Panc1 (cell line): ENCODE measurements around the gene NEO1. TPM values are rescaled to one million over a fixed set of nuclear protein-coding genes. Genes with fewer than 3 reads are reported as not detected.

Experiments used
- ATAC-seq: fragments of 200-7000 bp; cut with Tn5 transposase; 2 replicates; pipeline ENCODE4 v1.9.1; 2020; ENCODE audit warnings: mild to moderate bottlenecking, moderate library complexity
- BruUV-seq: library from RNA; stranded (reverse); fragments of 400-500 nt; replicated peaks from 2 replicates; lab custom pipeline; 2021; lab: Mats Ljungman, UMichigan
- CTCF ChIA-PET: fragments of 300-600 bp; sonication (Branson Sonifier 250); formaldehyde crosslinking; loops from one replicate; lab custom pipeline; 2022; ENCODE audit warnings: antibody characterized with exemption; lab: Charles Lee
- POLR2A ChIA-PET: fragments of 300-600 bp; sonication (Branson Sonifier 250); formaldehyde crosslinking; loops from one replicate; lab custom pipeline; 2022; ENCODE audit warnings: antibody characterized with exemption; lab: Charles Lee
- DNase-seq: peaks from one replicate; pipeline ENCODE4 v3.0.0-alpha.2; 2010; ENCODE audit warnings: low read depth, low spot score
- H3K27ac ChIP-seq: 2 replicates; pipeline ENCODE4 v1.5.1; 2011; ENCODE audit warnings: mild to moderate bottlenecking, low read length, inconsistent platforms
- H3K27me3 ChIP-seq: fragments of 200-500 bp; sonication (Bioruptor generic); 2 replicates; pipeline ENCODE4 v1.6.0; 2014; ENCODE audit warnings: low read length, inconsistent platforms; ENCODE audit not compliant: control insufficient read depth, insufficient read depth
- H3K36me3 ChIP-seq: fragments of 200-500 bp; sonication (Bioruptor generic); 2 replicates; pipeline ENCODE4 v1.5.1; 2014; ENCODE audit warnings: inconsistent platforms, mild to moderate bottlenecking, low read length, moderate library complexity; ENCODE audit not compliant: control insufficient read depth, insufficient read depth
- H3K4me1 ChIP-seq: 2 replicates; pipeline ENCODE4 v1.5.1; 2011; ENCODE audit warnings: inconsistent platforms, mild to moderate bottlenecking, low read length, moderate library complexity; ENCODE audit not compliant: control insufficient read depth, insufficient read depth
- H3K4me3 ChIP-seq, 2 experiments: 2 replicates each; pipeline ENCODE4 v1.5.1; 2011 to 2012; ENCODE audit warnings: low read depth in 2 of 2, low read length in 2 of 2, mild to moderate bottlenecking in 2 of 2, inconsistent platforms in 1 of 2, moderate library complexity in 1 of 2
- H3K9me3 ChIP-seq: fragments of 200-500 bp; sonication (Bioruptor generic); 2 replicates; pipeline ENCODE4 v1.5.1; 2014; ENCODE audit warnings: low read depth, mild to moderate bottlenecking, inconsistent platforms, low read length, moderate library complexity; ENCODE audit not compliant: control insufficient read depth, insufficient read depth
- POLR2AphosphoS5 ChIP-seq: IDR thresholded peaks from 2 replicates; pipeline ENCODE4 v1.6.1; 2012; ENCODE audit warnings: mild to moderate bottlenecking, low read depth, low read length, moderate library complexity
- SIN3A ChIP-seq: IDR thresholded peaks from 2 replicates; pipeline ENCODE4 v1.6.1; 2012; ENCODE audit warnings: low read depth, mild to moderate bottlenecking, low read length, moderate library complexity, borderline replicate concordance; ENCODE audit not compliant: insufficient read depth
- TCF7L2 ChIP-seq: IDR thresholded peaks from 2 replicates; pipeline ENCODE4 v1.6.1; 2011; ENCODE audit warnings: mild to moderate bottlenecking, low read depth, low read length, inconsistent platforms
- in situ Hi-C: cut with HindIII; loops from 2 replicates; pipeline ENCODE4 v1.10.0; 2016; ENCODE audit warnings: low sequenced_read_pairs, low pct_unique_long_range_greater_than_20kb
- intact Hi-C: fragments of 100-400 bp; cut with micrococcal nuclease; formaldehyde crosslinking; loops from one replicate; pipeline ENCODE4 v1.10.0; 2022; ENCODE audit not compliant: unreplicated experiment
- total RNA-seq: library from RNA; stranded (reverse); gene quantifications from one replicate; pipeline ENCODE4 v1.2.1, GENCODE V29; 2021; ENCODE audit not compliant: unreplicated experiment
- TF ChIP-seq, protein P1 (sequence below), 2 experiments: IDR thresholded peaks; 2 replicates each; pipeline ENCODE4 v1.6.1; 2011 to 2012; ENCODE audit warnings: low read depth in 2 of 2, control low read depth in 1 of 2, low read length in 1 of 2, mild to moderate bottlenecking in 1 of 2, moderate library complexity in 1 of 2; ENCODE audit not compliant: insufficient read depth in 1 of 2
- TF ChIP-seq, protein P2 (sequence below): fragments of 450-650 bp; IDR thresholded peaks from 2 replicates; pipeline ENCODE4 v1.5.1; 2017; ENCODE audit warnings: mild to moderate bottlenecking

NEO1 gene
- total RNA-seq, 1 experiment from 2014 or later: 7.5 TPM

DNA sequence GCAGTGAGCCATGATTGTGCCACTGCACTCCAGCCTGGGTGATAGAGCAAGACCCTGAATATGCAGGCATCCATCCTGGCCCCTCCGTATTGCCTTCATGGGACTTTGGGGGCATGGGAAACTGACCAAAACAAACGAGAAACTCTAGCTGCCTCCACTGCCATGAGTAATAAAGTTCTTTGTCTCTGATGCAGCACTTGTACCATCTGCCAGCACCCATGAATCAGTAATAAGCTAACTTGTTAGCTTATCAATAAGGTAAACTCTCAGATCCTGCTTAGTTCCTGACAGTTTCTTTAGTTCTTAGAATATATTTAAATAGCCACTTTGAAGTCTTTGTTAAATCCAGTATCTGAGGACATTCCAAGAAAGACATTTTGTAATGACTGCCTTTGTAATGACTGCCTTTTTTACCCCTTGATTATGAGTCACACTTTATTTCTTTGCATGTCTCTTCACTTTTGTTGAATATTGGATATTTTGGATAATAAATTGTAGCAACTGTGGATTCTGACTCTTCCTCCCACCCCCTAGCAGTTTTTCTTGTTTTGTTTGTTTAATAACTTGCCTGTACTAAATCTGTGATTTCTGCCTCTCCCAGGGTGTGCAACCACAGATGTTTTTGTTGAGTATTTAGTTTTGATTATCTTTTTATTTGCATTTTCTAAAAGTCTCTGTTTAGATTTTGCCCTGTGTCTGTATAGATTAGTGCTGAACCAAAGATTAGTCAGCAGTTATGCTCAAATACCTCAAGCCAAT lies 179.6 kb downstream of the NEO1 start:
- peaks cover 3% of the 10 kb centered on the region; the same call in 1 of the 2 replicates for H3K27me3 ChIP-seq
- ATAC-seq: no peak
- POLR2A ChIA-PET: interaction anchor here (0.6 kb wide), 1 partner anchor 63 kb away, joined by 6 read pairs; no protein-coding TSS in a partner anchor
- CTCF ChIA-PET: no interaction called here
- H3K4me3 ChIP-seq: no peak overlapping the region
- no peak overlapping the region for H3K27ac ChIP-seq
- in situ Hi-C loops (no loop called here), intact Hi-C loops (no loop called here)
- H3K4me1 ChIP-seq: no peaks in the 10 kb centered on the region
- DNase-seq: no peak
- no peaks in the 10 kb centered on the region for H3K9me3 ChIP-seq
- BruUV-seq: no TSS peak
- H3K36me3 ChIP-seq: no peaks in the 10 kb centered on the region
- TF ChIP-seq, protein P1, sequence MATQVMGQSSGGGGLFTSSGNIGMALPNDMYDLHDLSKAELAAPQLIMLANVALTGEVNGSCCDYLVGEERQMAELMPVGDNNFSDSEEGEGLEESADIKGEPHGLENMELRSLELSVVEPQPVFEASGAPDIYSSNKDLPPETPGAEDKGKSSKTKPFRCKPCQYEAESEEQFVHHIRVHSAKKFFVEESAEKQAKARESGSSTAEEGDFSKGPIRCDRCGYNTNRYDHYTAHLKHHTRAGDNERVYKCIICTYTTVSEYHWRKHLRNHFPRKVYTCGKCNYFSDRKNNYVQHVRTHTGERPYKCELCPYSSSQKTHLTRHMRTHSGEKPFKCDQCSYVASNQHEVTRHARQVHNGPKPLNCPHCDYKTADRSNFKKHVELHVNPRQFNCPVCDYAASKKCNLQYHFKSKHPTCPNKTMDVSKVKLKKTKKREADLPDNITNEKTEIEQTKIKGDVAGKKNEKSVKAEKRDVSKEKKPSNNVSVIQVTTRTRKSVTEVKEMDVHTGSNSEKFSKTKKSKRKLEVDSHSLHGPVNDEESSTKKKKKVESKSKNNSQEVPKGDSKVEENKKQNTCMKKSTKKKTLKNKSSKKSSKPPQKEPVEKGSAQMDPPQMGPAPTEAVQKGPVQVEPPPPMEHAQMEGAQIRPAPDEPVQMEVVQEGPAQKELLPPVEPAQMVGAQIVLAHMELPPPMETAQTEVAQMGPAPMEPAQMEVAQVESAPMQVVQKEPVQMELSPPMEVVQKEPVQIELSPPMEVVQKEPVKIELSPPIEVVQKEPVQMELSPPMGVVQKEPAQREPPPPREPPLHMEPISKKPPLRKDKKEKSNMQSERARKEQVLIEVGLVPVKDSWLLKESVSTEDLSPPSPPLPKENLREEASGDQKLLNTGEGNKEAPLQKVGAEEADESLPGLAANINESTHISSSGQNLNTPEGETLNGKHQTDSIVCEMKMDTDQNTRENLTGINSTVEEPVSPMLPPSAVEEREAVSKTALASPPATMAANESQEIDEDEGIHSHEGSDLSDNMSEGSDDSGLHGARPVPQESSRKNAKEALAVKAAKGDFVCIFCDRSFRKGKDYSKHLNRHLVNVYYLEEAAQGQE (IDR thresholded peaks at IDR 0.05; ENCODE audit: insufficient read depth in 1 of 2, low read depth in 2 of 2, low read length in 1 of 2): no peak
- TF ChIP-seq SIN3A: no peak
- TF ChIP-seq TCF7L2: no peak
- no peak for TF ChIP-seq POLR2AphosphoS5
- TF ChIP-seq, protein P2, sequence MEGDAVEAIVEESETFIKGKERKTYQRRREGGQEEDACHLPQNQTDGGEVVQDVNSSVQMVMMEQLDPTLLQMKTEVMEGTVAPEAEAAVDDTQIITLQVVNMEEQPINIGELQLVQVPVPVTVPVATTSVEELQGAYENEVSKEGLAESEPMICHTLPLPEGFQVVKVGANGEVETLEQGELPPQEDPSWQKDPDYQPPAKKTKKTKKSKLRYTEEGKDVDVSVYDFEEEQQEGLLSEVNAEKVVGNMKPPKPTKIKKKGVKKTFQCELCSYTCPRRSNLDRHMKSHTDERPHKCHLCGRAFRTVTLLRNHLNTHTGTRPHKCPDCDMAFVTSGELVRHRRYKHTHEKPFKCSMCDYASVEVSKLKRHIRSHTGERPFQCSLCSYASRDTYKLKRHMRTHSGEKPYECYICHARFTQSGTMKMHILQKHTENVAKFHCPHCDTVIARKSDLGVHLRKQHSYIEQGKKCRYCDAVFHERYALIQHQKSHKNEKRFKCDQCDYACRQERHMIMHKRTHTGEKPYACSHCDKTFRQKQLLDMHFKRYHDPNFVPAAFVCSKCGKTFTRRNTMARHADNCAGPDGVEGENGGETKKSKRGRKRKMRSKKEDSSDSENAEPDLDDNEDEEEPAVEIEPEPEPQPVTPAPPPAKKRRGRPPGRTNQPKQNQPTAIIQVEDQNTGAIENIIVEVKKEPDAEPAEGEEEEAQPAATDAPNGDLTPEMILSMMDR: no peak

DNA sequence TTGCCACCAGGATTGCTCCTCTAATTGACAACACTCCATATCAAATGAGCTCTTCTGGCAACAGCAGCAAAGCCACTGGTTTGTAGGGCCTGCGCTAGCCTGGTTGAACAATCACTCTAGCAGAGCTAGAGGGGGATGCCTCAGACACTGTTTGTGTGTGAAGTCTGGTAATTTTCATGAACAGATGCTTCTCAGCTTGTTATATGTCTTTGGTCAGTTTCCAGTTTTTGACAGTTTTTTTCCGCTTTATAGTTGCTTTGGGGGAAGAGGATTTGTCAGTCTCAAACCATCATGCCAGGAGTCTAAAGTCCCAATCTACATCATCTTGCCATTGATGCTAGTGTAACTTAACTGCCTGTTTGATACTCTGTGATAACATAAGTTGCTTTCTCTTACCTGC lies 180.5 kb downstream of the NEO1 start:
- intact Hi-C loops: no loop called here
- no peaks in the 10 kb centered on the region for H3K36me3 ChIP-seq

More for the DNA sequence above, 180.5 kb downstream of the NEO1 start:
- CTCF ChIA-PET: no interaction called here
- in situ Hi-C loops: no loop called here
- H3K9me3 ChIP-seq: no peaks in the 10 kb centered on the region
- H3K4me1 ChIP-seq: no peaks in the 10 kb centered on the region
- POLR2A ChIA-PET: interaction anchor here (0.6 kb wide), 1 partner anchor 64 kb away, joined by 6 read pairs; no protein-coding TSS in a partner anchor
- TF ChIP-seq TCF7L2 (no peak), SIN3A (no peak), POLR2AphosphoS5 (no peak)
- TF ChIP-seq, protein P1 (IDR thresholded peaks at IDR 0.05; ENCODE audit: insufficient read depth in 1 of 2, low read depth in 2 of 2, low read length in 1 of 2): no peak
- TF ChIP-seq, protein P2: no peak
- H3K27ac ChIP-seq: no peak overlapping the region
- ATAC-seq (no peak), DNase-seq (no peak)
- H3K4me3 ChIP-seq: no peak overlapping the region
- BruUV-seq: no TSS peak
- peaks cover 5% of the 10 kb centered on the region; the same call in 1 of the 2 replicates for H3K27me3 ChIP-seq
